ENCODE results near the gene FADS6.

The FADS6 gene

GRCh38 chr17:74892974-74893911 lies at the start of gene FADS6:
Gene FADS6 (minus strand): TSS chr17:74893633. CDS start chr17:74893595, 38 bp downstream.
- DNase-seq (ENCODE audit: low spot score), result no peak

- no peak for DNase-seq (ENCODE audit: low spot score)
These were observed 47.8 kb upstream of the FADS6 start for GRCh38 chr17:74941128-74941725.

- DNase-seq (ENCODE audit: low spot score), result no peak
These were observed 46.1 kb upstream of the FADS6 start for GRCh38 chr17:74939534-74939933.

GRCh38 chr17:74938194-74938950 lies 44.9 kb upstream of the FADS6 start:
- no peak for DNase-seq (ENCODE audit: low spot score)

GRCh38 chr17:74937064-74938051 lies 43.9 kb upstream of the FADS6 start:
- no peak for DNase-seq (ENCODE audit: low spot score)

GRCh38 chr17:74936470-74936799 lies 43.0 kb upstream of the FADS6 start:
- DNase-seq (ENCODE audit: low spot score), result no peak

GRCh38 chr17:74935585-74936469 lies 42.4 kb upstream of the FADS6 start, which contains the start of gene OTOP3:
Gene OTOP3 (plus strand): TSS chr17:74935898. CDS start chr17:74935922, 24 bp downstream.
- DNase-seq (ENCODE audit: low spot score), result no peak

- DNase-seq (ENCODE audit: low spot score), result no peak
These were observed 41.6 kb upstream of the FADS6 start for GRCh38 chr17:74935048-74935447.

- DNase-seq (ENCODE audit: low spot score), result no peak
These were observed 37.2 kb upstream of the FADS6 start for GRCh38 chr17:74930535-74931036.

GRCh38 chr17:74928786-74929185 lies 35.4 kb upstream of the FADS6 start:
- DNase-seq (ENCODE audit: low spot score), result no peak

GRCh38 chr17:74925242-74925641 lies 31.8 kb upstream of the FADS6 start:
- DNase-seq (ENCODE audit: low spot score), result no peak

GRCh38 chr17:74924250-74924948 lies 31.0 kb upstream of the FADS6 start, which contains the start of gene OTOP2:
Gene OTOP2 (plus strand): TSS chr17:74924273. CDS start chr17:74924633, 360 bp downstream.
- no peak for DNase-seq (ENCODE audit: low spot score)

- DNase-seq (ENCODE audit: low spot score), result peak; percentile 26
These were observed 30.3 kb upstream of the FADS6 start for GRCh38 chr17:74923538-74924249.

GRCh38 chr17:74922694-74923537 lies 29.5 kb upstream of the FADS6 start, which contains the start of gene USH1G:
Gene USH1G (minus strand): TSS chr17:74923255. CDS start chr17:74923073, 182 bp downstream.
- no peak for DNase-seq (ENCODE audit: low spot score)

GRCh38 chr17:74922172-74922571 lies 28.7 kb upstream of the FADS6 start:
- no peak for DNase-seq (ENCODE audit: low spot score)

- DNase-seq (ENCODE audit: low spot score), result no peak
These were observed 28.3 kb upstream of the FADS6 start for GRCh38 chr17:74921769-74922168.

- no peak for DNase-seq (ENCODE audit: low spot score)
These were observed 27.7 kb upstream of the FADS6 start for GRCh38 chr17:74921026-74921681.
